ENCODE data around the gene SOX10.
"Not testable (repeated sequence)": the region's sequence is repeated elsewhere in the genome, so short reads cannot be mapped to it uniquely, and the experiment has no call there.

The SOX10 gene

DNA sequence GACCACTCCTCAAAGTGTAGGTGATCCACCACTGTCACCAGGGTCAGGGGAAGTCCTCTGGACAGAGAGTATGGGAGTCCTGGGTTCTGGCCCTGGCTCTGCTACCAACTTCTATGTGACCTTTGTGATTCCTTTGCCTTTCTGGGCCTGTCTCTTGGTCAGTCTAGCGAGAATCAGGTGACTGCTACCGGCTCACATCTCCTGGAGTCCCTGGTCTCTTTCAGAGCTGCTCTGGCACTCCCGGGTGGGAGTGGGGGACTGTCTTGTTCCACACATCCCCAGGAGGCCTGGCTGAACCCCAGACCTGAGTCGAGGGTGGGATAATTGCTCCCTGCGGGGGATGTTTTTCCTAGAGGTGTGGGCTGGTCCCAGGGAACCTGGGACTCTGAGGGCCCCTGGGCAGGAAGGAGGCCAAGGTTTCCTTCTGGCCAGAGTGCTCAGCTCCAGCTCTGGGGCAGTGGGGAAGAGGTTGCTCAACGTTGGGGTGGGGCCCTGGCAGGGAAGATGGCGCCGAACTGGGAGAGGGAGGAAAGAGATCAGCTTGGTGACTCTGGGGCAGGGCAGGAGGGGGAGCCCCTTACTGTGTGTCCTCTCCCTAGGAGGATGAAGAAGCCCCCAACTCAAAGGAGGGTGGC, 2.1 kb downstream of the SOX10 start:
- DNase-seq (ENCODE audit: low spot score), result no peak
- TF ChIP-seq, protein P1, sequence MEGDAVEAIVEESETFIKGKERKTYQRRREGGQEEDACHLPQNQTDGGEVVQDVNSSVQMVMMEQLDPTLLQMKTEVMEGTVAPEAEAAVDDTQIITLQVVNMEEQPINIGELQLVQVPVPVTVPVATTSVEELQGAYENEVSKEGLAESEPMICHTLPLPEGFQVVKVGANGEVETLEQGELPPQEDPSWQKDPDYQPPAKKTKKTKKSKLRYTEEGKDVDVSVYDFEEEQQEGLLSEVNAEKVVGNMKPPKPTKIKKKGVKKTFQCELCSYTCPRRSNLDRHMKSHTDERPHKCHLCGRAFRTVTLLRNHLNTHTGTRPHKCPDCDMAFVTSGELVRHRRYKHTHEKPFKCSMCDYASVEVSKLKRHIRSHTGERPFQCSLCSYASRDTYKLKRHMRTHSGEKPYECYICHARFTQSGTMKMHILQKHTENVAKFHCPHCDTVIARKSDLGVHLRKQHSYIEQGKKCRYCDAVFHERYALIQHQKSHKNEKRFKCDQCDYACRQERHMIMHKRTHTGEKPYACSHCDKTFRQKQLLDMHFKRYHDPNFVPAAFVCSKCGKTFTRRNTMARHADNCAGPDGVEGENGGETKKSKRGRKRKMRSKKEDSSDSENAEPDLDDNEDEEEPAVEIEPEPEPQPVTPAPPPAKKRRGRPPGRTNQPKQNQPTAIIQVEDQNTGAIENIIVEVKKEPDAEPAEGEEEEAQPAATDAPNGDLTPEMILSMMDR (IDR thresholded peaks at IDR 0.05; ENCODE audit: extremely low read depth, missing control alignments), result no peak

DNA sequence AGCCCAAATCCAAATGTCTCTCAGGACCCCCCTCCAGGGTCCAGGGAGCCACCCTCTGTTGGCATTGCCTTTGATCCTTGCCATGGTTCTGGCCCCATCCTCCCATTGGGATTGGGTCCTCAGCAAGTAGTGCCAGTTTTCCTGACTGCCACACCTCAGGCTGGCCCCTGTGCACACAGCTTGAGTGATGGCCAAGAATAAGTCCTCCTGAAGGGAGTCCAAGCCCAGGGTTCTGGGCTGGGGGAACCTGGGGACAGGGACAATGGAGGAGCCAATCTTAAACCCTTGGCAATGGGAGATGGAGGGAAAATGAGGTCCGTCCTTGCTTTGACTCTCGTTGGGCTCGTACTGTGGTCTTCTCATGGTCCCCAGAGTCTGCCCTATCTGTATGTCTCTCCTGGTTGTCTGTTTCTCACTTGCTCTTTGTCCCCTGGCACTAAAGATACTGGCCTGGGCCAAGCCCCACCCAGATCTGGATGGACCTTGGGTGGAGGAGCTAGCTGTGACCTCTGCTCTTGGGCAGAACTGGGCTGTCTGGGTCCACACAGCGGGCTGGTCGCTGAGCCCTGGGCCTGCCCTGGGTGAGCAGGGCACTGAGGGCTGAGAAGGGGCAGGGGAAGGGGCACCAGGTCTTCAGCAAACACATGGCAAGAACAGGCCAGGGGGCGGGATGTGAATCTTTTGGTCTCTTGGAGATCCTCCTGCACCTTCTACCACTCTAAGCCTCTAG, 2.9 kb downstream of the SOX10 start:
- TF ChIP-seq, protein P1 (IDR thresholded peaks at IDR 0.05; ENCODE audit: extremely low read depth, missing control alignments), result no peak
- DNase-seq (ENCODE audit: low spot score), result no peak

DNA sequence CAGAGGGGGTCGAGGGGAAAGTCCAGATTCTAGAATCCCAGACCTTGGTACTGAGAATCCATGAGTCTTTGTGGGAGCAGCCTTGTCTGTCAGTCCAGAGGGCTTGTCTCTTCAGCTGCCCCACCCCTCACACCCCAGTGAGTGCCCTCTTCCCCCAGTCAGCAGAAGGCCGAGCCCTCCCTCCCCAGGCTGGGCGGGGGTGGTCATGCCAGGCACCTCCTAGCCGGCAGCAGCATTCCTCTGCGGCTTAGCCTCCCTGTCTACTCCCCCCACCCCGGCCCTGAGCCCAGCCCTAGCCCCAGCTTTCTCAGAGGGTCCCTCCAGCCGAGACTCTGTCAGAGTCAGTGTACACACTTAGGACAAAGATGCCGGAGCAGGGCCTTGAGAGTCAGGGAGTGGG, 4.6 kb downstream of the SOX10 start:
- DNase-seq (ENCODE audit: low spot score), result no peak
- TF ChIP-seq, protein P1 (IDR thresholded peaks at IDR 0.05; ENCODE audit: extremely low read depth, missing control alignments), result no peak

DNA sequence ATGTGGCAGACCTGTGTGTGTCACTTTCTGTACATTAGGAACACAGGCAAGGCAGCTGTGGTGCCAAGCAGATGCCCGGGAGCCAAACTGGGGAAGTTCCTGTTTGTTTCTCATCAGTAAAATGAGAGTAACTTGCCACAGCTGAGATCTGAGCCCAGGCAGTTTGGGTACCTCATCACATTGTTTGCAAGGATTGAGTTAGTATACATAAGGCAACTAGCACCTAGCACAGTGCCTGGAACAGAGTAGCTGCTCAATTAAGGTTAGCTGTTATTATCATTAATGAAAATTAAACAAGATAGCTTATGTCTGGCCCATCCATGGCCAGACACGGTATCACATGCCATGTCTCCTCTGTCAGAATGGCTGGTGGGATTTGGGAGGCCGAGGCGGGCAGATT, 7.8 kb downstream of the SOX10 start:
- TF ChIP-seq, protein P1 (IDR thresholded peaks at IDR 0.05; ENCODE audit: extremely low read depth, missing control alignments), result no peak
- DNase-seq (ENCODE audit: low spot score), result no peak

DNA sequence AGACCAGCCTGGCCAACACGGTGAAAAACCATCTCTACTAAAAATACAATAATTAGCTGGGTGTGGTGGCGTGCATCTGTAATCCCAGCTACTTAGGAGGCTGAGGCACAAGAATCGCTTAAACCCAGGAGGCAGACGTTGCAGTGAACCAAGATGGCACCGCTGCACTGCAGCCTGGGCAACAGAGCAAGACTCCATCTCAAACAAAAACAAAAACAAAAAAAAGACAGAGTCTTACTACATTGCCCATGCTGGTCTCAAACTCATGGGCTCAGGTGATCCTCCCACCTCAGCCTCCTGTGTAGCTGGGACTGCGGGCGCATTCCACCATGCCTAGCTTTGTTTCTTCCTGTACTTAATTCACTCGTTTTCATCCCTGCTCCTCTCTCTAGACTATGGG, 8.3 kb downstream of the SOX10 start:
- DNase-seq (ENCODE audit: low spot score), result not testable (repeated sequence)

DNA sequence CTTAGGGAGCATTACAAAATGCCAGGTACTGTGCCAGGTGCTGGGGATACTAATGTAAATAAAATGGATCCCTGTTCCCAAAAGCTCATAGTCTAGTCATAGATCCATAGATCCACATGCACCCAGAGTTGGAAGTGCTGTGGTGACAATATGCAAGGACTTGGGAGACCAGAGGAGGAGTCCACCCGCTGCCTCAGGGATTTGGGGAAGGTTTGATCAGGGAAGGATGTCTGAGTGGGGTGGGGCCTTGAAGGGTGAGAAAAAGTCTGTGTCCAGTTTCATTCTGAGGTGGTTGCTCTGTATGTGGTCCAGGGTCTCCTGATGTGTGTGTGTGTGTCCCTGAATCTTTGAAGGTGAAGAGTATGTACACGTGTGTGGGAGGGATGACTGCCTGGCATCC, 9.2 kb downstream of the SOX10 start:
- DNase-seq (ENCODE audit: low spot score), result no peak
- TF ChIP-seq, protein P1 (IDR thresholded peaks at IDR 0.05; ENCODE audit: extremely low read depth, missing control alignments), result no peak

DNA sequence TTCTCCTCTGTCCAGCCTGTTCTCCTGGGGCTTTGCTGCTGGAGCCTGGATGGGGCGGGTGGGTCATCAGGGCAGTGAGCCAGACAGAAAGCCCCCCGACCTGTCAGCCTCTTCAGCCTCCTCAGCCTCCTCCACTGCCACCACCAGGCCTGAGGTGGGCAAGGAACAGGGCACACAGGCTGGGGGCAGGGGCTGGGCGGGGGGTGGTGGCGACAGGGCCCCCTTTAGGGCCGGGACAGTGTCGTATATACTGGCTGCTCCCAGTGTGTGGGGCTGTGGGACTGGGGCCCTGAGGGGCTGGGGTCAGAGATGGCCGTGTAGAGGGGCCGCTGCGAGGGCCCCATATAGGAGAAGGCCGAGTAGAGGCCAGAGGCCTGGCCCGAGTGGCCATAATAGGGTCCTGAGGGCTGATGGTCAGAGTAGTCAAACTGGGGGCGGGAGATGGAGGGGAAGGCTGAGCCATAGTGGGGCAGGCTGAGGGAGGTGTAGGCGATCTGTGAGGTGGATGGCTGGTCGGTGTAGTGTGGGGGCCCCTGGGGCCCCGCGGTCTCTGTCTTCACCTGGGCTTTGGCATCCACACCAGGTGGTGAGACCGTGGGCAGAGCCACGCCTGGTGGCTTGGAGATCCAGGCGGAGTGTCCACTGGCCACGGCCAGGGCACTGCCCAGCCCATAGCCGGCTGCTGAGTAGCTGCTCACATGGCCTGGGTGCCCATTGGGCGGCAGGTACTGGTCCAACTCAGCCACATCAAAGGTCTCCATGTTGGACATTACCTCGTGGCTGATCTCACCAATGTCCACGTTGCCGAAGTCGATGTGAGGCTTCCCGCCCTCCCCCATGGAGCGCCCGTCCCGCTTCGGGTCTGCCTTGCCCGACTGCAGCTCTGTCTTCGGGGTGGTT, 10.8 kb downstream of the SOX10 start:
- TF ChIP-seq, protein P1 (IDR thresholded peaks at IDR 0.05; ENCODE audit: extremely low read depth, missing control alignments), result no peak
- DNase-seq (ENCODE audit: low spot score), result no peak

Measured in GM20000 (cell line).